Measurements from ENCODE around the gene TRPC4AP. TPM values are rescaled to one million over a fixed set of nuclear protein-coding genes. Genes with fewer than 3 reads are reported as not detected.

The TRPC4AP gene
- total RNA-seq, 1 donor from 2014 or later = 118 TPM

GRCh38 chr20:35000311-35000921 lies 92.2 kb downstream of the TRPC4AP start:
- DNase-seq (ENCODE audit: low spot score) = no peak
- H3K36me3 Mint-ChIP-seq (ENCODE audit: low read depth) = peaks cover 62% of the 10 kb centered on the region
- TF ChIP-seq CTCF (IDR thresholded peaks at IDR 0.05) = no peak
- no peak overlapping the region for H3K27ac Mint-ChIP-seq (ENCODE audit: unreplicated experiment)
- H3K4me1 Mint-ChIP-seq (ENCODE audit: low read depth) = no peaks in the 10 kb centered on the region
- no peak overlapping the region for H3K4me3 Mint-ChIP-seq (ENCODE audit: unreplicated experiment)
- no peaks in the 10 kb centered on the region for H3K9me3 Mint-ChIP-seq (ENCODE audit: low read depth)
- H3K27me3 Mint-ChIP-seq (ENCODE audit: low read depth) = no peaks in the 10 kb centered on the region

- no peaks in the 10 kb centered on the region for H3K4me1 Mint-ChIP-seq (ENCODE audit: low read depth)
- H3K27ac Mint-ChIP-seq (ENCODE audit: unreplicated experiment) = peak overlapping the region; percentile 32
- H3K36me3 Mint-ChIP-seq (ENCODE audit: low read depth) = peaks cover 62% of the 10 kb centered on the region
- DNase-seq (ENCODE audit: low spot score) = no peak
- H3K27me3 Mint-ChIP-seq (ENCODE audit: low read depth) = no peaks in the 10 kb centered on the region
- TF ChIP-seq CTCF (IDR thresholded peaks at IDR 0.05) = no peak
- no peak overlapping the region for H3K4me3 Mint-ChIP-seq (ENCODE audit: unreplicated experiment)
- H3K9me3 Mint-ChIP-seq (ENCODE audit: low read depth) = no peaks in the 10 kb centered on the region
Observed at GRCh38 chr20:34999782-35000181, 92.8 kb downstream of the TRPC4AP start.

- Mint-ChIP-seq H3K4me1 (ENCODE audit: low read depth) (no peaks in the 10 kb centered on the region), H3K27ac (ENCODE audit: unreplicated experiment) (no peak overlapping the region), H3K36me3 (ENCODE audit: low read depth) (peaks cover 59% of the 10 kb centered on the region), H3K9me3 (ENCODE audit: low read depth) (no peaks in the 10 kb centered on the region), H3K4me3 (ENCODE audit: unreplicated experiment) (no peak overlapping the region), H3K27me3 (ENCODE audit: low read depth) (no peaks in the 10 kb centered on the region)
- TF ChIP-seq CTCF (IDR thresholded peaks at IDR 0.05) = no peak
- DNase-seq (ENCODE audit: low spot score) = no peak
Observed at GRCh38 chr20:34999021-34999451, 93.6 kb downstream of the TRPC4AP start.

- no peaks in the 10 kb centered on the region for H3K27me3 Mint-ChIP-seq (ENCODE audit: low read depth)
- H3K4me1 Mint-ChIP-seq (ENCODE audit: low read depth) = no peaks in the 10 kb centered on the region
- peaks cover 56% of the 10 kb centered on the region for H3K36me3 Mint-ChIP-seq (ENCODE audit: low read depth)
- no peak for TF ChIP-seq CTCF (IDR thresholded peaks at IDR 0.05)
- H3K4me3 Mint-ChIP-seq (ENCODE audit: unreplicated experiment) = no peak overlapping the region
- DNase-seq (ENCODE audit: low spot score) = no peak
- no peaks in the 10 kb centered on the region for H3K9me3 Mint-ChIP-seq (ENCODE audit: low read depth)
- H3K27ac Mint-ChIP-seq (ENCODE audit: unreplicated experiment) = no peak overlapping the region
Observed at GRCh38 chr20:34998331-34998950, 94.2 kb downstream of the TRPC4AP start.

- Mint-ChIP-seq H3K4me1 (ENCODE audit: low read depth) (no peaks in the 10 kb centered on the region), H3K27ac (ENCODE audit: unreplicated experiment) (no peak overlapping the region), H3K9me3 (ENCODE audit: low read depth) (no peaks in the 10 kb centered on the region), H3K36me3 (ENCODE audit: low read depth) (peaks cover 55% of the 10 kb centered on the region), H3K27me3 (ENCODE audit: low read depth) (no peaks in the 10 kb centered on the region), H3K4me3 (ENCODE audit: unreplicated experiment) (no peak overlapping the region)
- no peak for DNase-seq (ENCODE audit: low spot score)
- no peak for TF ChIP-seq CTCF (IDR thresholded peaks at IDR 0.05)
Observed at GRCh38 chr20:34997774-34998173, 94.8 kb downstream of the TRPC4AP start.
